HG03025 (cell line): ENCODE results near the gene RPP25.
"Not testable (repeated sequence)": the region's sequence is repeated elsewhere in the genome, so short reads cannot be mapped to it uniquely, and the experiment has no call there.

ENCODE experiments used
- ATAC-seq: cut with Tn5 transposase; IDR thresholded peaks from one replicate; pipeline ENCODE4 v1.9.1; 2021; ENCODE audit warnings: mild to moderate bottlenecking, moderate library complexity; ENCODE audit not compliant: unreplicated experiment, low FRiP score

Gene RPP25

DNA sequence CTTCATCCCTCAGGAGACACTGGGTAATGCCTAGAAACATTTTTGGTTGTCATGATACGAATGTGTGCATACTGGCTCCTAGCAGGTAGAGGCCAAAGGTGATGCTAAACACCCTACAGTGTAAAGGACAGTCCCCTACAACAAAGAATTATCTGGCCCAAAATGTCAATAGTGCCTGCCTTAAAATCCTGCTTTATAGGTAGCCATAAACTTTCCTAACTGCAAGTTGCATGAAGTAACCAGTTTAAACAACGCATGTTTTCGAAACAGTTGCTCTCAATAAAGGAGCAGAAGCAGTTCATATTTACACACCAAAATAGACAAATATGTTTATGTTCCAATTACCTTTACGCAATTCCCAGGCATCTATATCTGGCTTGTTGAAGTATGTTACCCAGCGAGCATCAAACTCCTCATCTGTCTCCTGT lies 27.8 kb downstream of the RPP25 start:
- no peak for ATAC-seq

DNA sequence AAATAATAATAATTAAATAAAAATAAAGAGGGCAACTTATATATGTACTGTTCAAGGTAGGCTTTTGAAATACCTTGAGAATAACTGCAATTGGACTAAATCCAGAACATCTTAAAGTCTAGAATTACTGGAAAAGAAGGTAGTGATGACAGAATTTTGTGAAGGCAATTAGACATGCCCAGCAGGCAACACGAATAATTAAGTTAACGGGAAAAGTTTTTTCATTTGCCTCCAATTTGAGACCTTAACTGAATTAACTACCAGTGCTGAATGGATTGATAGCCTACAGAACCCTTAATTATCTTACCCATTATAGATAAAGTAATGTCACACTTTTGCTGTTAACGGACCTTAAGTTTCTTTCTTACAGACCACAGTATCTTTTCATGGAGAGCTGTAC lies 32.0 kb downstream of the RPP25 start:
- ATAC-seq = no peak

DNA sequence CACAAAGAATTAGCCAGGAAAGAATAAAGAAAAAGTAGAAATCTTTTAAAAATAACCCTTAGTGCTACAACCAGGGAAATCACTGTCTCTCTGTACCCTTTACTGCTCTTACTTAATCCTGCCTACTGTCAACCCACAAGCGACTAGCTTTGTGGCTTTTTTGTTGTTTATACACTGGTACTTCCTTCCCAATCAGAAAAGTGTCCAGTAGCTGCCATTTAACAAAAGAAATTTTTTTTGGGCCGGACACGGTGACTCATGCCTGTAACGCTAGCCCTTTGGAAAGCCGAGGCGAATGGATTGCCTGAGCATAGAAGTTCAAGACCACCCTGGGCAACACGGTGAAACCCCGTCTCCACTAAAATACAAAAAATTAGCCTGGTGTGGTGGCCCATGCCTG lies 36.1 kb downstream of the RPP25 start:
- no peak for ATAC-seq

DNA sequence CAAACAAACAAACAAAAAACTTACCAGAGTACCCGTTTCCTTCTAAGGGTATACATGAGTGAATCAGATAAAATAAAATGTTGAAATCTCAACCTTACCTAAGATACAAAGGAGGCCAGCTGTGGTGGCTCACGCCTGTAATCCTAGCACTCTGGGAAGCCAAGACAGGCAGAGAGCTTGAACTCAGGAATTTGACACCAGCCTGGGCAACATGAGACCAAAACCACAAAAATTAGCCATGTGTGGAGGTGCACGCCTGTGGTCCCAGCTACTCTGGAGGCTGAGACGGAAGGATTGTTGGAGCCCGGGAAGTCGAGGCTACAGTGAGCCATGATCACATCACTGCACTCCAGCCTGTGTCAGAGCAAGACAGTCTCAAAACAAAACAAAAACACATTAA lies 38.9 kb downstream of the RPP25 start:
- no peak for ATAC-seq

DNA sequence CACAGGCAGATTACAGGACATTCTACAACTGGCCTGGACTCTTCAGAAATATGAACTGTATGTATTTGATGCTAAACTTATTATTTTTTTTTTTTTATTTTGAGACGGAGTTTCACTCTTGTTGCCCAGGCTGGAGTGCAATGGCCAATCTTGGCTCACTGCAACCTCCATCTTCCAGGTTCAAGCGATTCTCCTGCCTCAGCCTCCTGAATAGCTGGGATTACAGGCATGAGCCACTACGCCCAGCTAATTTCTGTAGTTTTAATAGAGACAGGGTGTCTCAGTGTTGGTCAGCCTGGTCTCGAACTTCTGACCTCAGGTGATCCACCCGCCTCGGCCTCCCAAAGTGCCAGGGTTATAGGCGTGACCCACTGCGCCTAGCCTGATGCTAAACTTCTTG lies 42.8 kb downstream of the RPP25 start:
- not testable (repeated sequence) for ATAC-seq

DNA sequence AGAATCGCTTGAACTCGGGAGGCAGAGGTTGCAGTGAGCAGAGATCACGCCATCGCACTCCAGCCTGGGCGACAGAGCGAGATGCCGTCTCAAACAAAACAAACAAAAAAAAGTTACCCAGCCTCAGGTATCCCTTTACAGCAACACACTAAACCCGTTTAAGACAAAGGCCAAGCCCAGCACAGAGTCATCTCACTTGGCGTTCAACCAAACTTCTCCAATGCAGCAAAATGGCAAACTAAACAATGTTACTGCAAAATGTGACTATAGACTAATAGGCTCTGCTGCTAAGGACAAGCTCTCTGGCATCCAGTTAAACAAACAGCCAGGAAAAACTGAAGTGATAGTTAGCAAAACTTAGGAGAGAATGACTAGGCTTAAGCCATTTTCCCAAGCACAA lies 43.5 kb downstream of the RPP25 start:
- no peak for ATAC-seq

DNA sequence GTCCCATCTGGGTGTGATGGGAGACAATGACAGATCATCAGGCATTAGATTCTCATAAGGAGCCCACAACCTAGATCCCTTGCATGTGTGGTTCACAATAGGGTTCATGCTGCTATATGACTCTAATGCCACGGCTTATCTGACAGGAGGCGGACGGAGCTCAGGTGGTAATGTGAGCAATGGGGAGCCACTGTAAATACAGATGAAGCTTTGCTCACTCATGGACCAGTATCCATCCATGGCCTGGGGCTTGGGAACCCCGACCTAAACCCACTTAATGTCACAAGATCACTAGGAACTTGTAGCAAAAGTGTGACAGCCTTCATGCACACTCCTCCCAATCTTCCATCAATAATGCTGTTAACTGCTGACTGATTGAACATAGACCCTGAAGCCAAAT lies 47.9 kb downstream of the RPP25 start:
- no peak for ATAC-seq

DNA sequence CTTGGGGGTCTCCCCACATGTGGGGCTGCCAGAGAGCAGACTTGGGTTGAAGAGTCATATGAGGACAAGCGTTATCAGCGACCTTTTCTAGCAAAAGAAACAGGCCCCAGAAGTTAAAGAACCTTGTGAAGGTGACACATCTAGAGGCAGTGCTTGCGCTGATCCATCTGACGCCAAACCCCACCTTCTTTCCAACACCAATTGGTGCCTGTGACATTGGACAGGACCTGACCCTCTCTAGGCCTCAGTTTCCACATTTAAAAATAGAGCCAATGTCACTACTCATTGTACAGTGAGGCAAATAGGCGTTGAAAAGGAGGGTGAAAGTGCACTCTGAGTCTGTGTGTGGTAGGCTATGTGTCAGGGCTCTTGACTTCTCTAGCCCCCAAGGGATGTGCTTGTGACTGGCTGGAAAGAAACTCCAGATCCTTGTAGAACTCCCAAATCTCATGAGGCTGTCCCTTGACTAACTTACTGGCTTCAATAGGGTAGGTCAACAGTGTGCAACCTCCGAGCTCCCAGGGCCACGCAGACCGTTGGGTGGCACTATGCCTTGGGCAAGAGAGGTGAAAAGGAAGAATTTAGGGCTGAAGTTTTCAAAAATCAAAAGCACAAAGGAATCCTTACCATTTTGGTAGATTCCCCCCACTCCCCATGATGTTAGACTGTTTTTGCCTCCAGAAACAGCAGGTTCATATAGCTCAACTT lies 49.3 kb downstream of the RPP25 start:
- no peak for ATAC-seq

DNA sequence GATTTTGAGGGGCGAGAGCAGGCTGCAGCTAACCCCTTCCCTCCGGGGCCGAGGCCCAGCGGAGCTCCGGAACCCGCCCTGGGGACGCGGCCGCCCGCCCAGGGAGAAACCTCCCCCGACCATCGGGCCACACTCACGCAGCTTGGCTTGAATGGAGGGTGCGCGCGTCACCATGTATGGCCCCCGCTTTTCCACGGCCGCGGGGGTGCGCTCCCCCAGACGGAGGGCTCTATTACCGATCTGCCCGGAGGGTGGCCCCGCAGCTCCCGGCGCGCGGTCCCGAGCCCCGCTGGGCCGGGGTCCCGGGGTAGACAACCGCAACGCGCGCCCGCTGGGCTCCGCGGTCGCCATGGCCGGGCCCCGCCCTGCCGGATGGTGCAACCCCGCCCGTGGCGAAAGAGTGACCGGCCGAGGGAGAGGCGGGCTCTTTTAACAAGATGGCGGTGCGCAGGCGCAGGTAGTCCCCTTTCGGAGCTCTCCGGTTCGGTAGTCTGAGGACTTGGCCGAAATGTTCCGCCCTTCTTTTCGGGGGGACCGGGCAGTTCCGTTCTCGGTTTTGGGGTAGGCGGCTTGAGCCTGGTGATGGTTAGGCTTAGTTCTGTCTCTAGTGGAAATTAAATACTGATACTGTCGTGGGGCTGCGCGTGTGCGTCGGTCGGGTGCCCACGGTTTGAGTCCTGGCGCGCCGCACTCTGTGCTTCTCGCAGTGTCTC lies 50.0 kb downstream of the RPP25 start, which contains the start of gene FAM219B:
Gene FAM219B, minus strand, starts transcription at position 402 of the 713 bp plus-strand sequence. Its CDS starts 51 bp downstream, at position 351.
- ATAC-seq = peak; percentile 66

DNA sequence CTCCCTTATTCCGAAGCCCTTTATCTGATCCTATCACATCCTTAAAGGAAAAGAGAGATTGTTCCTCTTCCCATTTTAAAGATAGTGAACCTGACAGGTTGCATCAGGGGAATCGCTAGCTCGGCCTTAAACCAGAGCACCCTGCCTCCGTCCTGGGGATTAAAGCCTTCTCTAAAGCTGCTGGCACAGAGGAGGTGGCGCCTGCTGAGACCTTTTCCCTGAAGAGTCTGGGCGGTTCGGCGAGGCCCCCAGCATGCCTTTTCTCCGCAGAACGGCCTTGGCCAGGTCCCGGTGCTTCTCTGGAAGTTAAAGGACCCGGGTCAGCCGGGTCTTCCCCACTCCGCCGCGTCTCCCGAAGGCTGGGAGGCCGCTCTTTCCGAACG lies 50.5 kb downstream of the RPP25 start:
- ATAC-seq = no peak
